SK-N-SH treated with all-trans-retinoic acid at 6 μM for 48 hours (cell line): ENCODE data around the gene WDR36.

Experiments used
- ATAC-seq: fragments of 200-7000 bp; cut with Tn5 transposase; 3 replicates; pipeline ENCODE4 v1.9.1; 2020; ENCODE audit warnings: mild to moderate bottlenecking, moderate library complexity
- BACH2 ChIP-seq: fragments of 250-450 bp; sonication (Bioruptor Pico); IDR thresholded peaks from 2 replicates; pipeline ENCODE4 v1.9.0; 2021; ENCODE audit warnings: mild to moderate bottlenecking, borderline replicate concordance
- CREB5 ChIP-seq: fragments of 250-450 bp; sonication (Bioruptor Pico); IDR thresholded peaks from 2 replicates; pipeline ENCODE4 v1.5.1; 2020; ENCODE audit warnings: low read depth, mild to moderate bottlenecking, moderate library complexity
- CSDC2 ChIP-seq: fragments of 250-450 bp; sonication (Bioruptor Pico); IDR thresholded peaks from 2 replicates; pipeline ENCODE4 v1.5.0; 2020; ENCODE audit warnings: mild to moderate bottlenecking, moderate library complexity
- CSRNP3 ChIP-seq: fragments of 250-450 bp; sonication (Bioruptor Pico); IDR thresholded peaks from 2 replicates; pipeline ENCODE4 v1.5.1; 2021; ENCODE audit warnings: mild to moderate bottlenecking, moderate library complexity
- ESRRG ChIP-seq: fragments of 250-450 bp; sonication (Bioruptor Pico); IDR thresholded peaks from 2 replicates; pipeline ENCODE4 v1.6.1; 2021; ENCODE audit warnings: mild to moderate bottlenecking
- GLIS3 ChIP-seq: fragments of 250-450 bp; sonication (Bioruptor Pico); IDR thresholded peaks from 2 replicates; pipeline ENCODE4 v1.5.0; 2020; ENCODE audit warnings: mild to moderate bottlenecking, moderate library complexity
- OSR1 ChIP-seq: fragments of 250-450 bp; sonication (Bioruptor Pico); IDR thresholded peaks from 2 replicates; pipeline ENCODE4 v1.8.0; 2022; ENCODE audit warnings: moderate library complexity, mild to moderate bottlenecking, inconsistent platforms
- PATZ1 ChIP-seq: fragments of 250-450 bp; sonication (Bioruptor Pico); IDR thresholded peaks from 2 replicates; pipeline ENCODE4 v1.8.0; 2020; ENCODE audit warnings: mild to moderate bottlenecking, moderate library complexity, borderline replicate concordance
- POU6F1 ChIP-seq: fragments of 250-450 bp; sonication (Bioruptor Pico); IDR thresholded peaks from 2 replicates; pipeline ENCODE4 v1.8.0; 2021; ENCODE audit warnings: low read depth, mild to moderate bottlenecking, moderate library complexity, borderline replicate concordance
- PPARA ChIP-seq: fragments of 250-450 bp; sonication (Bioruptor Pico); IDR thresholded peaks from 2 replicates; pipeline ENCODE4 v1.5.0; 2020; ENCODE audit warnings: mild to moderate bottlenecking, borderline replicate concordance
- RARB ChIP-seq: fragments of 250-450 bp; sonication (Bioruptor Pico); IDR thresholded peaks from 2 replicates; pipeline ENCODE4 v1.8.0; 2021; ENCODE audit warnings: mild to moderate bottlenecking, moderate library complexity
- SNAI2 ChIP-seq: fragments of 250-450 bp; sonication (Bioruptor Pico); IDR thresholded peaks from 2 replicates; pipeline ENCODE4 v1.5.0; 2020; ENCODE audit warnings: mild to moderate bottlenecking, moderate library complexity
- TCF4 ChIP-seq: fragments of 250-450 bp; sonication (Bioruptor Pico); IDR thresholded peaks from 2 replicates; pipeline ENCODE4 v1.8.0; 2021; ENCODE audit warnings: mild to moderate bottlenecking, moderate library complexity, borderline replicate concordance
- TOX ChIP-seq: fragments of 250-450 bp; sonication (Bioruptor Pico); IDR thresholded peaks from 2 replicates; pipeline ENCODE4 v1.8.0; 2021; ENCODE audit warnings: mild to moderate bottlenecking, moderate library complexity, borderline replicate concordance
- ZC3H10 ChIP-seq: fragments of 250-450 bp; sonication (Bioruptor Pico); IDR thresholded peaks from 2 replicates; pipeline ENCODE4 v1.5.1; 2021; ENCODE audit warnings: mild to moderate bottlenecking, moderate library complexity
- ZFP3 ChIP-seq: fragments of 250-450 bp; sonication (Bioruptor Pico); IDR thresholded peaks from 2 replicates; pipeline ENCODE4 v1.5.0; 2020; ENCODE audit warnings: mild to moderate bottlenecking, moderate library complexity
- ZFP30 ChIP-seq: fragments of 450-650 bp; formaldehyde crosslinking; IDR thresholded peaks from 2 replicates; pipeline ENCODE4 v1.5.0; 2022; ENCODE audit warnings: mild to moderate bottlenecking, moderate library complexity
- ZNF565 ChIP-seq: fragments of 450-650 bp; formaldehyde crosslinking; conservative IDR thresholded peaks from 2 replicates; pipeline ENCODE4 v1.5.0; 2020; ENCODE audit warnings: low read depth, mild to moderate bottlenecking, moderate library complexity
- ZNF70 ChIP-seq: fragments of 450-650 bp; formaldehyde crosslinking; IDR thresholded peaks from 2 replicates; pipeline ENCODE4 v1.5.0; 2020; ENCODE audit warnings: mild to moderate bottlenecking, moderate library complexity
- ZNF8 ChIP-seq: fragments of 450-650 bp; formaldehyde crosslinking; IDR thresholded peaks from 2 replicates; pipeline ENCODE4 v1.5.0; 2020; ENCODE audit warnings: mild to moderate bottlenecking, moderate library complexity

Gene WDR36

GRCh38 chr5:111158105-111158744 is 66.1 kb downstream of the WDR36 start:
- ATAC-seq = peak; percentile 96
- TF ChIP-seq ZNF8 (CRISPR knock-in tag) (no peak), TOX (CRISPR knock-in tag) (no peak), RARB (CRISPR knock-in tag) (no peak), TCF4 (CRISPR knock-in tag) (no peak), CSDC2 (CRISPR knock-in tag) (no peak), SNAI2 (no peak), OSR1 (CRISPR knock-in tag) (no peak), PPARA (no peak), GLIS3 (CRISPR knock-in tag) (no peak), ZNF70 (no peak), ESRRG (CRISPR knock-in tag) (no peak), ZFP3 (no peak), ZC3H10 (no peak), ZFP30 (CRISPR knock-in tag) (no peak), CREB5 (CRISPR knock-in tag) (no peak)

- ATAC-seq = no peak
- no peak for TF ChIP-seq ZFP30 (CRISPR knock-in tag)
- TF ChIP-seq BACH2 = no peak
- no peak for TF ChIP-seq ZNF70
- no peak for TF ChIP-seq CSRNP3 (CRISPR knock-in tag)
- TF ChIP-seq RARB (CRISPR knock-in tag) = no peak
- TF ChIP-seq PATZ1 (CRISPR knock-in tag) = no peak
- TF ChIP-seq SNAI2 = no peak
- no peak for TF ChIP-seq CREB5 (CRISPR knock-in tag)
- TF ChIP-seq OSR1 (CRISPR knock-in tag) = no peak
- TF ChIP-seq ESRRG (CRISPR knock-in tag) = no peak
- TF ChIP-seq CSDC2 (CRISPR knock-in tag) = no peak
- no peak for TF ChIP-seq ZC3H10
- no peak for TF ChIP-seq GLIS3 (CRISPR knock-in tag)
- TF ChIP-seq TOX (CRISPR knock-in tag) = no peak
- TF ChIP-seq ZFP3 = no peak
These were observed 67.7 kb downstream of the WDR36 start for GRCh38 chr5:111159845-111160244.

GRCh38 chr5:111163000-111163399 is 70.9 kb downstream of the WDR36 start:
- TF ChIP-seq ZC3H10 (no peak), POU6F1 (CRISPR knock-in tag) (no peak), CSDC2 (CRISPR knock-in tag) (no peak), CSRNP3 (CRISPR knock-in tag) (no peak), OSR1 (CRISPR knock-in tag) (no peak), GLIS3 (CRISPR knock-in tag) (no peak), ZNF8 (CRISPR knock-in tag) (no peak), PATZ1 (CRISPR knock-in tag) (no peak), ZNF70 (no peak), ZNF565 (CRISPR knock-in tag) (no peak), ZFP30 (CRISPR knock-in tag) (no peak)
- ATAC-seq = no peak
